ENCODE measurements around the gene PELI2. TPM values are rescaled to one million over a fixed set of nuclear protein-coding genes. Genes with fewer than 3 reads are reported as not detected.
A peak's percentile ranks its signal among the peaks of the same experiment; 100 is the strongest.

Gene PELI2
- total and polyA plus RNA-seq, 5 donors: 1.4 to 6.8 (median 4.6) TPM

- ATAC-seq: peak; percentile 25 to 49
- WGBS: 47% methylated on average over 7 of the region's 7 CpGs
- intact Hi-C loops (cut with DNase I): no loop called here
These were observed 101.6 kb downstream of the PELI2 start for GRCh38 chr14:56219666-56220413.

DNA sequence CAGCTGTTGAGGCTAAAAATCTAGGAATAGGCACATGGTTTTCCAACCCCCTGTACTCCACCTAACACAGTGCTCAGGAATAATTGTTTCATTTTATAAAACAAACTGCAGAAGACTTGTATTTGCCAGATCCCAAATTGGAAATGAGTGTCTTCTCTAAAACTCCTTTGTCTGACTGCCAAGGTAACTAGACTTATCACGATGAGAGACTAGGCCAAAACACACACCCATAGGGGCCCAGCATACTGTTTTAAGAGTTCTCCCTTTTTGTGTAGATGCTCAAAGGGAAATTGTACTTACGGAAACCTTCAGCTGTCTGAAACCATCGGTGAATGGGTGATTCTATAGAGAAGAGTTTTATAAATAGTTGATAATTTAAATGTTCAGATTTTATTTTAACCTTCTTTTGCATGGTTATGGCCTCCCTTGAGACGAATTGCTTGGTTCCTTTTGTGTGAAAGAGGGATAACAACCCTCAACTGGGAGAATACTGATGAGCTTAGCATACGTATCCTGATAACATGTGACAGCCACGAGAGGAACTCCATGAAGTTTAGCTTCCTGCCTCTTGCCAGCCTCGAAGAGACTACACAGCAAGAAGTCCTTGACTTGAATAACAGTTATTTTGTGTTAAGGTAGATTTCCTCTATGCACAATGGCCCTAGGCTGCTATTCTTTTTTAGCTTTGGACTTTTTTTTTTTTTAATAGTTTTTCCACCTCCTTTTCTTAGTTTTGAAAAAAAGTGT is 103.3 kb downstream of the PELI2 start:
- H3K4me1 ChIP-seq (ENCODE audit: control insufficient read depth, insufficient read depth, low read length): peaks cover 10% of the 10 kb centered on the region
- DNase-seq: no peak
- WGBS: 55% methylated on average over 7 of the region's 7 CpGs
- no peak overlapping the region for H3K4me3 ChIP-seq (ENCODE audit: low read length)
- no peaks in the 10 kb centered on the region for H3K9me3 ChIP-seq (ENCODE audit: control insufficient read depth, low read length)
- intact Hi-C loops (cut with DNase I): no loop called here
- H3K27me3 ChIP-seq (ENCODE audit: control insufficient read depth, insufficient read depth): no peaks in the 10 kb centered on the region
- ATAC-seq: peak in 1 of 2 donors; percentile 71
- no peak overlapping the region for H3K27ac ChIP-seq (ENCODE audit: low read length)

More at GRCh38 chr14:56219666-56220413, 101.6 kb downstream of the PELI2 start:
- Histone ChIP-seq H3K27me3 (ENCODE audit: control insufficient read depth, insufficient read depth) (no peaks in the 10 kb centered on the region), H3K27ac (ENCODE audit: low read length) (no peak overlapping the region), H3K4me3 (ENCODE audit: low read length) (no peak overlapping the region), H3K9me3 (ENCODE audit: control insufficient read depth, low read length) (no peaks in the 10 kb centered on the region), H3K4me1 (ENCODE audit: control insufficient read depth, insufficient read depth, low read length) (peaks cover 10% of the 10 kb centered on the region)
- DNase-seq: no peak

- Histone ChIP-seq H3K4me1 (ENCODE audit: control insufficient read depth, insufficient read depth, low read length) (peaks cover 8% of the 10 kb centered on the region), H3K4me3 (ENCODE audit: low read length) (no peak overlapping the region), H3K27me3 (ENCODE audit: control insufficient read depth, insufficient read depth) (no peaks in the 10 kb centered on the region), H3K9me3 (ENCODE audit: control insufficient read depth, low read length) (no peaks in the 10 kb centered on the region), H3K27ac (ENCODE audit: low read length) (no peak overlapping the region)
- DNase-seq: no peak
- intact Hi-C loops (cut with DNase I): no loop called here
- WGBS: 82% methylated on average over 1 of the region's 1 CpG
- ATAC-seq: no peak
These were observed 106.0 kb downstream of the PELI2 start for GRCh38 chr14:56224229-56224628.

DNA sequence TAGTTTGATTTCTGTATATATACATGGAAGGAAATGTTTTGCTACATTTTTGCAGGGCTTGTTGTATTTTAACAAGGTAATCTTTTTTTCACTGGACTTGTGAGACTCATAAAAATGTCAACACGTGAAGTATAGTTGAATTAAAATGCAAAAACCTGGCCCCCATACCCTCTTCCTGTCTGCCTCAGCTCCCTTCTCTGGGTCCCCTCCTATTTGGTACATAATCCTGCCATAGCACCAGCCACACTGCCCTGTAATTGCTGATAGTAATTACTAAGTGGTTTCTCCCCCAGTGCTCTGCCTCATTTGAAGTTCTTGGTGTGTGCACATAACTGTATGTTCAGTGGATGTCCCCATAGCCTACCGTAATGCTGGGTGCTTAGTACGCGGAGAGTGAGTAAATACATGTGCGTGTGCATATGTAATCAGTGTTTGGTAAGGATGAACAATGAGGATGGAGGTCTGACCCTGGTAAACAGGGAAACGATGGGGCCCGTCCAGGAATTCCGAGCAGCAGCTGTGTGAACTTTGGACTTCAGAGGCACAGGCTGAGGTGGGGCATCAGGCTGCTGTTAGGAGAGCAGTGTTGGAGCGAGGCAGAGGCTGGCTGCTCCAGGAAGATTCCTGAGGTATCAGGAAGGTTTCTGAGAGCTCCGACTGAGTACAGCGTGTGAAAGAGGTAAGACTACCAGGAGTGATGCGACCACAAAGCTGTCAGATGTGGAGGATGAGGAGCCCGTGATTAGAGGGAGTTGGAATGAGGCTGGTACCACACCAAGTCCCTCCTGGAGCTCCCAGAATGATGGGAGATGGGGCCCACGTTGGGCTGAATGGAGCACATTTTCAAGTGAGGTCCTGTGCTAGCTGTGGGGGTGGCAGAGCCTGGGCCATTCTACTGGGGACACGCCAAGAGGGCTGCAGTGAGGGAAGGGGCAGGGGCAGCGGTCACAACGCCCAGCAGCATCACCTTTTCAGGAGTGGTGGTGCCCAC is 106.8 kb downstream of the PELI2 start:
- ATAC-seq (no peak), DNase-seq (no peak)
- H3K4me3 ChIP-seq (ENCODE audit: low read length): no peak overlapping the region
- intact Hi-C loops (cut with DNase I): no loop called here
- H3K27ac ChIP-seq (ENCODE audit: low read length): no peak overlapping the region
- no peaks in the 10 kb centered on the region for H3K9me3 ChIP-seq (ENCODE audit: control insufficient read depth, low read length)
- H3K27me3 ChIP-seq (ENCODE audit: control insufficient read depth, insufficient read depth): no peaks in the 10 kb centered on the region
- WGBS: 90% methylated on average over 17 of the region's 17 CpGs
- H3K4me1 ChIP-seq (ENCODE audit: control insufficient read depth, insufficient read depth, low read length): peaks cover 5% of the 10 kb centered on the region

DNA sequence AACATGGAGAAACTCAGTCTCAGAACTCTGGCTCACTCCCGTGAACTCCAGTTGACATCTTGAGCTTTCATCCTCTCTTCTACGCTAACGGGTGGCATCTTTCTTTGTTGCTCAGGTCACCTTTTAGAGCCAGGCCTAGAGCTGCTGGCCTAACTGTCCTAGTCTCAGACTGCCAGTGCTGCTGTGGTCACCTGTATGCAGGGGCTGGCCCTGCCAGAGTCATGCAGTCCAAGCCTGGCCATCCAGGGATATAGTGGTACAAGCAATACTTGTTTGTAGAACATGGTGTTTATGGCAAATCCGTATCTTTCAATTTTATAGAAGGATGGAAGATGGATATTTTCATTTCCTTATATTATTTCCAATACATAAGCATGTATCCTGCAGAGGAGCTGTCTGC is 117.2 kb downstream of the PELI2 start:
- H3K4me3 ChIP-seq (ENCODE audit: low read length): no peak overlapping the region
- H3K4me1 ChIP-seq (ENCODE audit: control insufficient read depth, insufficient read depth, low read length): no peaks in the 10 kb centered on the region
- 68% methylated on average over 4 of the region's 4 CpGs for WGBS
- ATAC-seq (no peak), DNase-seq (no peak)
- H3K9me3 ChIP-seq (ENCODE audit: control insufficient read depth, low read length): no peaks in the 10 kb centered on the region
- H3K27ac ChIP-seq (ENCODE audit: low read length): no peak overlapping the region
- intact Hi-C loops (cut with DNase I): no loop called here
- no peaks in the 10 kb centered on the region for H3K27me3 ChIP-seq (ENCODE audit: control insufficient read depth, insufficient read depth)

DNA sequence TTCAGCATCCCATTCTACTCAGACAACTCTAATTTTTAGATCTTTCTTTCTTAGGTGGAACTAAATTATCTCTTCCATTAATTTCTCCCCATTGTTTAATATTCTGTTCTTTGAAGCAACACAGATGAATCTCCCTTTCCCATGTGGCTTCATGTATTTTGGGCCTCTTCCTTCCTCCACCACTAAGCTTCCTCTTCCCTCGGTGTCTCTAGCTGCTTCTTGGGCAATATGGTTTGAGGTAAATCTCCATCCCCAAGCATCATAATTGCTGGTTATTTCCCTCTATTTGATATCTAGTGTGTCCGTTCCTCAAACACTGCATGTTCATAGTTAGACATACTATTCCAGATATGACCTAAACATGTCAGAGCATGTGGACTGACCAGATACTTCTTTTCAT is 119.2 kb downstream of the PELI2 start:
- Histone ChIP-seq H3K4me3 (ENCODE audit: low read length) (no peak overlapping the region), H3K27me3 (ENCODE audit: control insufficient read depth, insufficient read depth) (no peaks in the 10 kb centered on the region), H3K27ac (ENCODE audit: low read length) (no peak overlapping the region), H3K9me3 (ENCODE audit: control insufficient read depth, low read length) (no peaks in the 10 kb centered on the region), H3K4me1 (ENCODE audit: control insufficient read depth, insufficient read depth, low read length) (no peaks in the 10 kb centered on the region)
- DNase-seq: no peak
- ATAC-seq: no peak
- WGBS: 28% methylated on average over 2 of the region's 2 CpGs
- intact Hi-C loops (cut with DNase I): no loop called here

DNA sequence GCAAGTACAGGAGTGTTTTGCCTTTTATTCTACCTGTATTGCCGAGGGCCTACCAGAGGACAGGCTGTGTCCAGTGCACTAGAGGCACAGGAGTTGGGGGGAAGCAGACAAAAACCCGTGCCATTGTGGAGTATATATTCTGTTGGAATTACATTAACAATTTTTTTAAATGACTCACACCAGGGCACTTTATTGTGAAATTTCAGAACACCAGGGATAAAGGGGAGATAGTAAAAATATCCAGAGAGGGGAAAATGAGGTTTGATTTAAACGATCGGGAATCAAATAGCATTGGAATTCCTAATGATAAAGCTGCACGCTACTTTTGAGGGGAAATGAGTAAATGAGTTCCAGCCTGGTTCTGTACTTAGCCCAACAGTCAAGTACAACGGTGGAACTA is 123.2 kb downstream of the PELI2 start:
- H3K27me3 ChIP-seq (ENCODE audit: control insufficient read depth, insufficient read depth): no peaks in the 10 kb centered on the region
- ATAC-seq (no peak), DNase-seq (no peak)
- 93% methylated on average over 6 of the region's 6 CpGs for WGBS
- H3K4me3 ChIP-seq (ENCODE audit: low read length): no peak overlapping the region
- H3K27ac ChIP-seq (ENCODE audit: low read length): no peak overlapping the region
- H3K4me1 ChIP-seq (ENCODE audit: control insufficient read depth, insufficient read depth, low read length): no peaks in the 10 kb centered on the region
- no peaks in the 10 kb centered on the region for H3K9me3 ChIP-seq (ENCODE audit: control insufficient read depth, low read length)
- intact Hi-C loops (cut with DNase I): no loop called here

DNA sequence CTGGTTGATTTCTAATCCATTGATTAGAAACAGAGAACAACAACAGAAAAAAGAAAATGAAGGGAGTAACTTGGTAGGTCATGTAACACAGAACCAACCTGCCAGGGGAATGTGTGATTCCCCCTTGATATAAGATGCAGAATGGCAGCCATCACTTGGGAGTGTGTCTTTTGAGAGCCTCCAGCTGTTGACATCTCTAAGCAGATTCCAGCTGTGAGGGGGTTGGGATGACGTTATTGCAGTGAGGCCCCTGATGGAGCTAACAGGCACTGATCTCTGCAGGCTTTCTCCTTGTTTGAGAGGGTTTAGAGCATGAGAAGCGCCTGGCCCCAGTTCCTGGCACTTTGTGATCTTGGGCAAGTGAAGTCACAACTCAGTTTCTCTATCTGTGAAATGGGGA is 124.9 kb downstream of the PELI2 start:
- Histone ChIP-seq H3K4me3 (ENCODE audit: low read length) (no peak overlapping the region), H3K27me3 (ENCODE audit: control insufficient read depth, insufficient read depth) (no peaks in the 10 kb centered on the region), H3K4me1 (ENCODE audit: control insufficient read depth, insufficient read depth, low read length) (no peaks in the 10 kb centered on the region), H3K9me3 (ENCODE audit: control insufficient read depth, low read length) (no peaks in the 10 kb centered on the region), H3K27ac (ENCODE audit: low read length) (no peak overlapping the region)
- DNase-seq: no peak
- no peak for ATAC-seq
- WGBS: 61% methylated on average over 2 of the region's 2 CpGs
- intact Hi-C loops (cut with DNase I): no loop called here

DNA sequence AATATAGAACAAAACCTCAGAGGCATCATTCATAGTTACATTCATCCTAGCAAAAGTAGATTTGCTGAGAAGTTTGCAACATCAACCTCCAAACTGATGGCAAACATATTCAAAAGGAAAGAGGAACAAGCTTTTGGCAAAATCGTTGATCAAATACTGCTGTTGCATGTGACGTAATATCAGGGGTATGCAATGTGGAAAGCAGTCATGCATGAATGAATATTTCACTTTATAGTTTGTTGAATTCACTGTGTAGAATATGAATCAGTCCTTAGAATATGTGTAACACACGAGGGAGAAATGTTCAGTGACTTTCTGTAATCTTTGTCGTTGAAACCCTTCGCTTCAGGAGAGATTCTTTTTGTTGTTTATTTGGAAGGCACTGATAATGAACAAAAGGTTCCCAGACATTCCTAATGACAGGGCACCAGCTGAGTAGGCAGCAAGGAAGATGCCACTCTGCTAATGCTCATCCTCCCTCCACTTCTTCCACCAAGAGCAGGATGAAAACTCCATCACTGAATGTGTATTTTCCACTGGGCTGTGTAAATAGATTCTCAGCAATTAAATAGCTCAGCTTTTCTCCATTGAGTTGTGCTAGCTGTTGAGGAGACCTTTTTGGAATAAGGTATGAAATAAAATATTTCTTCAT is 126.1 kb downstream of the PELI2 start:
- ATAC-seq: no peak
- no peak overlapping the region for H3K27ac ChIP-seq (ENCODE audit: low read length)
- no peaks in the 10 kb centered on the region for H3K27me3 ChIP-seq (ENCODE audit: control insufficient read depth, insufficient read depth)

GRCh38 chr14:56247495-56248200 is 129.4 kb downstream of the PELI2 start:
- 69% methylated on average over 5 of the region's 5 CpGs for WGBS
- no peak overlapping the region for H3K27ac ChIP-seq (ENCODE audit: low read length)
- no peaks in the 10 kb centered on the region for H3K27me3 ChIP-seq (ENCODE audit: control insufficient read depth, insufficient read depth)
- DNase-seq (no peak), ATAC-seq (no peak)
- intact Hi-C loops (cut with DNase I): no loop called here
- no peaks in the 10 kb centered on the region for H3K4me1 ChIP-seq (ENCODE audit: control insufficient read depth, insufficient read depth, low read length)
- H3K4me3 ChIP-seq (ENCODE audit: low read length): no peak overlapping the region
- no peaks in the 10 kb centered on the region for H3K9me3 ChIP-seq (ENCODE audit: control insufficient read depth, low read length)

More for the DNA sequence above, 126.1 kb downstream of the PELI2 start:
- WGBS: 36% methylated on average over 5 of the region's 5 CpGs
- intact Hi-C loops (cut with DNase I): no loop called here
- H3K4me1 ChIP-seq (ENCODE audit: control insufficient read depth, insufficient read depth, low read length): no peaks in the 10 kb centered on the region
- H3K9me3 ChIP-seq (ENCODE audit: control insufficient read depth, low read length): no peaks in the 10 kb centered on the region
- DNase-seq: no peak
- no peak overlapping the region for H3K4me3 ChIP-seq (ENCODE audit: low read length)

Data from right cardiac atrium (tissue), 5 donors.